HuH-7 (cell line): Measurements from ENCODE around the gene RTP5.
A peak's percentile ranks its signal among the peaks of the same experiment; 100 is the strongest.
"Not testable (repeated sequence)": the region's sequence is repeated elsewhere in the genome, so short reads cannot be mapped to it uniquely, and the experiment has no call there.

Experiments used
- DNase-seq: peaks from one replicate; pipeline ENCODE4 v3.0.0; 2011; ENCODE audit warnings: low spot score

The RTP5 gene

DNA sequence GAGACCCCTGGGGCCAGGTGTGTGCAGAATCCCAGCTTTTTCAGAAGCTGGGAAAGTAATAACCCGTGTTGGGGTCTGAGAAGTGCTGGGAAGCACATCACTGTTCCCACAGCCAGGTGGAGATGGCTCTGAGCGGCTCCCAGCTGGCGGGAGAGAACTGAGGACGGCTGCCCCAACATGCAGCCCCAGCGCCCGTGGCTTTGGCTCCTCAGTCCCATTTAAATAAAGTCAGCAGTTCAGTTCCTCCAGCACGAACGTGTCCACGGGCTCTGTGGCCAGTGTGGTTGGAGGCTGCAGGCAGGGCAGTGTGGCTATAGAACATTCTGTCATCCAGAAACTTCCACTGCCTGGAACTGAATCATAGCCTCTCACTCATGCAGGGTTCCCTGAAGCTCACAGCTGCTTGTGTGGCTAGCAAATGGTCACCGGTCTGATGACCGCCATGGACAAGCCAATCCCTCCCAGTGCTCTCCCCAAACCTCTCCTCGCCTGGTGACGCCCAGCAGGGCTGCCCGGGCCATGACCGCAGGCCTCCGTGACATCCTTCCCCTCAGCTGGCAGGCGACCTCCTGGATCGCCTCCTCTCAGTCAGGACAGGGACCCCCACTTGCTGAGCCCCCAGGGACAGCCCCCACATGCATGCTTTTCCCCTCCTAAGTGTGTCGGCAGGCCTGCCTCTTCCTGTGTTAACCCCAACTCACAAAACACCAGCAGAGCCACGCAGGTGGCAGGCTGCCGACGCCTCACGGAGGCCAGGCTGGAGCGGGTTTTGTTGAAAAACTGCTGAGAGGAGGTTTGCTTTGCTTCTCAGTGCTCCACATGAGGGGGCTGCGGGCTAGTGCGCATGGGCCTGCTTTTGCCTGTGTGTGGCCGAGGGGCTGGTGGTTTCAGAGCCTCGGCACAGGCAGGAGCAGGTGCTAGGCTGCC is 1.3 kb downstream of the RTP5 start:
- no peak for DNase-seq

DNA sequence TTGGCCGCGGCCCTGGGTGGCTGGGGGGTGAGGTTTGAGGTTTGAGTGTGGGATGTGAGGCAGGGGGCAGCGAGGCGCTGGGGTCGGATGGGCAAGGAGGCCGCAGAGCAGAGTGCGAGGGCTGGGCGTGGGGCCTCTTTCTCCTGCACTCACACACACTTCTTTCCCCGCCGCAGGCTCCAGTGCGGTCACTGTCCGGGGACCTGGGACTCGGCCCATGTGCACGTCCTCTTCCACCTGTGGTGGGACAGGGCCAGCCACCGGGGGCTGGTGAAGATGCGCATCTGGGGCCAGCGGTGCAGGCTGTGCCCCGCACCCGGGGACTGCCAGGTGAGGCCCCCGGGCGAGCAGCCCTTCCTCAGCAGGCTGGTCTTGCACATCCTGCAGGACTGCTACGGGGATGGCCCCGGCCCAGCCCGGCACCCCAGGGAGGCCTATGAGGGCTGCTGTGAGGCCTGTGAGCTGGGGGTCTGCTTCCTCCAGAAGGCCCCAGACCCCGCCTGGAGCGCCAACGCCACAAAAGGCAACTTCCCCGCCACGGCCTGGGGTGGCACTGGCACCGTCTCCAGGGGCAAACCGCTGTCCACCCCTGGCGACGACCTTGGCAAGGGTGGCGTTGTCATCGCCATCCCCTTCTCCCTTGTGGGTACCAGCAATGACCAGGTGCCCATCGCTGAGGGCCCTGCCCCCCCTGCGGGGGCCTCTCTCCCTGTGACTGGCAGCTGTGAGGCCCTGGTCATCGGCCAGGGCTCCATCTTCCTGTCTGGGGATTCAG is 2.2 kb downstream of the RTP5 start:
- DNase-seq: no peak

DNA sequence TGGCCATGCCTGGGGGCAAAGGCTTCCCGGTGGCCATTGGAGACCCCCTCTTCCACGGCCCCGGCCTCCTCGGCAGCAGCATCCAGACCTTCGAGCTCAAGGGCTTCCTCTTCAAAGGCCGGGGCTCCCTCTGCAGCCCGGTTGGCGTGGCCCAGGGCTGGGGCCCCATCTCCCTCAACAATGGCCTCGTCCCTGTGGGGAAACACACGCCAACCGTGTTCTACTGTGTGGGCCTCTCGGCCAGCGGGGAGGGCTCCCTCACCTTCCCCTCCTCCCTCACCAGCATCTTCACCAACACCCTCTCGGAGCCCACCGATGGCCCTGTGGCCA is 2.7 kb downstream of the RTP5 start:
- DNase-seq: no peak

- DNase-seq: no peak
Measured at GRCh38 chr2:241873081-241873802, 3.7 kb downstream of the RTP5 start.

DNA sequence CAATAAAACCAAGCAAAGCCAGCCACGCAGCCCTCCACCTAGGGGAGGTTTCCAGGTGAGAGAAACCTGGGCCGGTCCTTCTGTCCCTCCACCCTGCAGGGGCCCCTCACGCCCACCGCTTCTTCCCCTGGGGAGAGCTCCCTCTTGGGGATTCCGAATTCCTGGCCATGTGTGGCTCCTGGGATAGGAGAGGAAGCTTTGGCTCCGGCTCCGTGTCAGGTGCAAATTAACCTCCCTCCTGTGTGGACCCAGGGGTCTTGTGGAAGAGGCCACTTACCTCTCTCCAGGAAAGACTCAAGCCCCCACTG is 4.2 kb downstream of the RTP5 start:
- DNase-seq: no peak

- no peak for DNase-seq
Measured at GRCh38 chr2:241874277-241874925, 4.9 kb downstream of the RTP5 start.

DNA sequence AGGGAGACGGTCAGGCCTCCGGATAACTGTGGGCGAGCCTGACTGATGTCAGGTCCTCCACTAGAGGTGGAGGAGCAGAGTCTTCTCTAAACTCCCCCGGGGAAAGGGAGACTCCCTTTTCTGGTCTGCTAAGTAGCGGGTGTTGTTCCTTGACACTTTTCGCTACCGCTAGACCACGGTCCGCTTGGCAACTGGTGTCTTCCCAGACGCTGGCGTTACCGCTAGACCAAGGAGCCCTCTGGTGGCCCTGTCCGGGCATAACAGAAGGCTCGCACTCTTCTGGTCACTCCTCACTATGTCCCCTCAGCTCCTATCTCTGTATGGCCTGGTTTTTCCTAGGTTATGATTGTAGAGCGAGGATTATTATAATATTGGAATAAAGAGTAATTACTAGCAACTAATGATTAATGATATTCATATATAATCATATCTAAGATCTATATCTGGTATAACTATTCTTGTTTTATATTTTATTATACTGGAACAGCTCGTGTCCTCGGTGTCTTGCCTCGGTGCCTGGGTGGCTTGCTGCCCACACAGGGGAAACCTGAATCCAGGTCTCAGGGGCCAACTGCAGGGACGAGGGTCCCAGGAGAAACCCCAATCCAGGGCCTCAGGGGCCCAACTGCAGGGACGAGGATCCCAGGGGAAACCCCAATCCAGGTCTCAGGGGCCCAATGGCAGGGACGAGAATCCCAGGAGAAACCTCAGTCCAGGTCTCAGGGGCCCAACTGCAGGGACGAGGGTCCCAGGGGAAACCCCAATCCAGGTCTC is 6.4 kb downstream of the RTP5 start:
- not testable (repeated sequence) for DNase-seq

DNA sequence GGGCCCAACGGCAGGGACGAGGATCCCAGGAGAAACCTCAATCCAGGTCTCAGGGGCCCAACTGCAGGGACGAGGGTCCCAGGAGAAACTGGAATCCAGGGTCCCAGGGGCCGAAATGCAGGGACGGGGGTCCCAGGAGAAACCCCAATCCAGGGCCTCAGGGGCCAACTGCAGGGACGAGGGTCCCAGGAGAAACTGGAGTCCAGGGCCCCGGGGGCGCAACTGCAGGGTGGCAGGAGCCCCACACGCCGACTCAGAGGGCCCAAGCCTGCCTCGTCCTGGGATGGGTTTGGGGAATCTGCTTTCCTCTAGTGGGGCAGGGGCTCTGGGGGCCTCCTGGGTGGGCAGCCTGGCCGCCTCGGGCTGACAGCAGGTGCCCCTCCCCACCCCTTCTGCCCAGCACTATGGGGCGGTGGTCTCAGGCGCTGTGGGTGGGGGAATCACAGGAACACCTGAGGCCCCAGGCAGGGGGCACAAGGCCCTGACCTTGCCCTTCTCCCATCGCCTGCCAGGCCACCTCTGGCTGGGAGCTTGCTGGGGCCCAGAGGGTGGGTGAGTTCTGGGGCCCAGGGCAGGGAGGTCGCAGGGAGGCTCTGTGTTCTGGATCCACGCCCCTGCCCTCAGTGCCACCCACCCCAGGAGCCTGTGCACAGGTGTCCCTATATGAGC is 7.1 kb downstream of the RTP5 start:
- no peak for DNase-seq

- no peak for DNase-seq
Measured at GRCh38 chr2:241877197-241877685, 7.7 kb downstream of the RTP5 start.

GRCh38 chr2:241877989-241878970 is 8.8 kb downstream of the RTP5 start:
- peak; percentile 88 for DNase-seq

DNA sequence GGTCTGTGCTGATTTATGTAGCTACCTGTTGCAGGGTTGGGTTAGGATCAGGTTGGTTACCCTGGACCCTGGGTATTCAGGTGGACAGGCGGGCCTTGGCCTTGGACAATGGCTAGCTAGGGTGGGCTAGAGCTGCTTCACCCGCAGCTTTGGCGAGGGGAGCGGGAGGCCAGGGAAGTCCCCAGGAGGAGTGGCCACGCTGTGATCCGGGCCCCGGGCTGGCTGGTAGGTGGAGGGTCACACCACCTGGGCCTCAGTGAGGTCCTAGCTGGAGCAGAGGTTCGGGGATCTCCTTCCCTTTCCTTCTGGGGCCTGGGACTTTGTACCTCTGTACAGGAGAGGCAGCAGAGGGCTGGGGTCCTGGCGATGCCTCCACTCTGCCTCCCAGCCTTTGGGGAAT is 9.8 kb downstream of the RTP5 start:
- DNase-seq: no peak

DNA sequence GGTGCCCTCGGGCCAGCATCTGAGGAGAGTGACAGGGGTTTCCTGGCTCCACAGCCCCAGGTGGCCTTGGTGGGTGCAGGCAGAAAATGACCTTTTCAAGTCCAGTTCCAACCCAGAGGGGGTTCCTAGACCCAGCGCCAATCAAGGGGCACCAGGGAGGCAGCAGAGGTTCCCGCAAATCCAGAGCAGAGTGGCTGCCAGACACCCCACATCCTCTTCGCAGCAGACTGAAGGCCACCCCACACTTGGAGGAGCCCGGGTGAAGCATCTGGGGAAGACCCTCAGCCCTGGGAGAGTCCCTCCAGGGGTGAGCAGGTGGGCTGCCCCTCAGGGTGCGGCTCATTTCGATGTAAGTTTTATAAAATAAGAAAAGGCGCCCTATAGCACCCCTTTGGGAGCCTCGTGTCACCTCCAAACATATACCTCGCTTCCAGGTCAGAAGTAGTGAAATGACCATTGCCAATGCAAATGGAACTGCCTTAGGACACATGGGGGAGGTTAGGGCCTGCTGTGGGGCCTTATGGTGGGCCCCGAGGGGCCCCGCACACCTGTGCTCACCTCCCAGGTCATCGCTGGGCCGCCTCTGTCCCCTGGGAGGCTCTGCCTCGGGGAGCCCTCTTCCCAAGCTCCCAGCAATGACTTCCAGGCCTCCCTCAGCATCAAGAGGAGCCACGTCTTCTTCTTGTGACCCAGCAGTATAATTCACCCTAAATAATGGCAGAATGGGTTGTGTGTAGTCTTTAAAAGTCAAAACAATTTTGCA is 11.0 kb downstream of the RTP5 start:
- DNase-seq: no peak

DNA sequence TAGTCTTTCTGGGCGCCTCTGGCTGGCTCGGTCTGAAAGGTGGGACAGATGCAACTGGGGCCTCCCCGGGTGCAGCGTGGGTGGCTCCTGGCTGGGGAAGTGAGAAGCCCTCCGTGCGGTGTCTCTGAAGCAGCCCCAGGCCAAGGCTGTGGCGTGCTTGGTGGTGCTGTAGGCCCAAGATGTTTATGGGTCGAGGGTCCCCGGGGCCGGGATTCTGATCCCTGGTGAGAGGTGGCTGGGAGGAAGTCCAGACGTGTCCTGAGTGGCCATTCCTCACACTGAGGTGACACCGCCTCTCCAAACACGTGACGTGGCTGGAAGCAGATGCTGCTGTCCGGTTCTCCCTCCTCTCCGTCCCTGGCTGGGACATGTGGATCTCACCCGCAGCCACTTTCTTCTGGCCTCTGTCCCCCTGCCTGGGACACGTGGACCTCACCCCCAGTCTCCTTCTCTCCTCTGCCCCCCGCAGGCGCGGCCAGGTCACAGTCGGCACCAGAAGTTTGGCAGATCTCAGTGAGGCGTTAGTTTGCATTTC is 12.6 kb downstream of the RTP5 start:
- no peak for DNase-seq

DNA sequence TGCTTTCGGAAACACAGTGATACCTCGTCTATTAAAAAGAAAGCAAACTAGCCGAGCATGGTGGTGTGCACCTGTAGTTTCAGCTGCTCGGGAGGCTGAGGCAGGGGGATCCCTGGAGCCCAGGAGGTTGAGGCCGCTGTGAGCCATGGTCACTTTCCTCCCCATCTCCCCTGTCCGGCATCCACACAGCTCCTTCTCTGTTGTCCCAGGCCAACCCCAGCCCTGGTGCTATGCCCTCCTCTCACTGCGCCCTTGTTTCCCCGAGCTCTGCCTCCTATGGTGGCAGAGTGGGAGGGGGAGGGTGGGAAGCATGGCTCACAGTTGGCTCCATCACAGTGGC is 15.4 kb downstream of the RTP5 start:
- no peak for DNase-seq

GRCh38 chr2:241885291-241885945 is 15.9 kb downstream of the RTP5 start:
- DNase-seq: no peak

- DNase-seq: no peak
Measured at GRCh38 chr2:241885946-241886643, 16.6 kb downstream of the RTP5 start.

- DNase-seq: no peak
Measured at GRCh38 chr2:241886840-241887447, 17.4 kb downstream of the RTP5 start.
